Adrenal gland (tissue), 12 donors: ENCODE data around the gene VPS4B. TPM values are rescaled to one million over a fixed set of nuclear protein-coding genes. Genes with fewer than 3 reads are reported as not detected.
A peak's percentile ranks its signal among the peaks of the same experiment; 100 is the strongest.

ENCODE experiments used
- DNase-seq, 7 donors: peaks; one replicate each; pipeline ENCODE4 v3.0.0-alpha.2; 2019 to 2020
- H3K27ac ChIP-seq, 5 donors: fragments of 200-600 bp; sonication (generic) in 4 of 5; 1 replicate in 3 of 5; 2 replicates in 2 of 5; pipeline versions ENCODE4 v1.5.1 to v1.8.0; 2016 to 2020; ENCODE audit warnings: mild to moderate bottlenecking in 1 of 5
- H3K27me3 ChIP-seq: fragments of 200-600 bp; 2 replicates; pipeline ENCODE4 v1.8.0; 2021
- H3K36me3 ChIP-seq, 2 donors: fragments of 200-600 bp; replicated peaks in 1 of 2; 1 replicate in 1 of 2; 2 replicates in 1 of 2; pipeline versions ENCODE4 v1.5.1 to v1.8.0; 2018 to 2022
- H3K4me1 ChIP-seq, 2 donors: fragments of 200-600 bp; replicated peaks in 1 of 2; 1 replicate in 1 of 2; 2 replicates in 1 of 2; pipeline versions ENCODE4 v1.5.1 to v1.8.0; 2018 to 2021
- H3K4me3 ChIP-seq, 4 donors: fragments of 200-600 bp; sonication (generic) in 3 of 4; one replicate each; pipeline ENCODE4 v1.5.1; 2016 to 2018
- H3K9me3 ChIP-seq, 3 donors: fragments of 200-600 bp; sonication (generic) in 1 of 3; replicated peaks in 1 of 3; 1 replicate in 2 of 3; 2 replicates in 1 of 3; pipeline versions ENCODE4 v1.5.1 to v1.8.0; 2016 to 2021
- POLR2A ChIP-seq, 2 donors: fragments of 450-650 bp; IDR thresholded peaks; one replicate each; pipeline ENCODE4 v1.6.1; 2017; ENCODE audit warnings: antibody characterized with exemption in 2 of 2, mild to moderate bottlenecking in 2 of 2, moderate library complexity in 1 of 2
- WGBS, 4 donors: extraction: QIAGEN DNeasy Blood & Tissue Kit in 2 of 4; methylation state at CpG; one replicate each; pipeline versions ENCODE4 v1.1.5 to v1.1.7; 2013 to 2017; 5-methylcytosine and 5-hydroxymethylcytosine counted together
- intact Hi-C, 2 donors: fragments of 100-400 bp; cut with DNase I; formaldehyde crosslinking; loops; one replicate each; pipeline versions ENCODE4 v1.14.1 to v1.15.0; 2022 to 2023
- polyA plus RNA-seq, 3 donors: library from polyadenylated mRNA; stranded (reverse); fragments of 200-250 nt in 2 of 3; fragments of 350-450 nt in 1 of 3; fragmentation: Illumina TruSeq in 1 of 3; extraction: RNeasy Lipid Tissue Mini Kit (QIAGEN cat#74804) in 1 of 3; gene quantifications; one replicate each; pipeline ENCODE4 v1.2.3, GENCODE V29; 2013 to 2014
- total RNA-seq, 9 donors: library from RNA; depleted of rRNA in 4 of 9; stranded (reverse); fragments of >200 nt in 4 of 9; fragments of 120-200 nt in 1 of 9; fragmentation: NEBNext Ultra II Directional in 1 of 9; extraction: Animal tissue kit (Norgen Biotek cat#: 25700) in 1 of 9; gene quantifications; one replicate each; pipeline versions ENCODE4 v1.1.0 to v1.2.4, GENCODE V29; 2013 to 2023
- TF ChIP-seq, protein P1 (sequence below), 6 experiments: fragments of 450-650 bp in 4 of 6; fragments of 200-600 bp in 2 of 6; sonication (generic) in 1 of 6; IDR thresholded peaks; 1 replicate in 5 of 6; 2 replicates in 1 of 6; pipeline versions ENCODE4 v1.5.1 to v1.8.0; 2016 to 2021; ENCODE audit warnings: antibody characterized with exemption in 6 of 6, mild to moderate bottlenecking in 2 of 6, moderate library complexity in 1 of 6
- donor health status: healthy with polysubstance abuse.
- donor health status: Bipolar disorder and iron deficiency.
- donor health status: DM: yes; HTN: yes; CAD: no.
- donor health status: DM: no; HTN: no; CAD: no.
- donor health status: DM: no; HTN: no; CAD: no.
- donor health status: DM: yes; HTN: yes; CAD: no.

VPS4B gene
- total and polyA plus RNA-seq, 12 donors = 6.6 to 58.5 (median 36.1) TPM

DNA sequence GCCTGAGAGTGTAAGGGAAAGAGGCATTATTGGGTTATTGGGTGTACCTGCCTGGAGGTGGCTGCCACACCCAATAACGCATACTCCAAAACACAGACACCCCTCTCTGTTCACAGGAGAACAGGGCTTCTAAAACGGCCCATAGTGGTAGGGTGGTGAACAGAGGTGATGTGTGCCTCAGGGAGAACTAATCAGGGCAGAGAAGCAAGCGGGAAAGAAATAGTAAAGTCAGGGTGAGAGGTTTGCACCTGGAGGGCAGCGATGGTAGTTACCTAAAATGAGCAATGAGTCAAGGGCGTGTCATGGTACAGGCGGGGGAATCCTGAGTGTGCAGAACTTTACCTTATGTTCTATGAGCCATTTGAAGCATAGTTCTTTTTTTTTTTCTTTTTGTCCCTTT is 21.6 kb upstream of the VPS4B start:
- intact Hi-C loops = loop anchor here (5.0 to 10.0 kb wide), 2 partner anchors 309 to 427 kb away; no protein-coding TSS in a partner anchor
- Histone ChIP-seq H3K27me3 (peaks cover 3% of the 10 kb centered on the region), H3K4me3 (no peak overlapping the region), H3K36me3 (no peaks in the 10 kb centered on the region), H3K4me1 (peaks cover 0 to 3% of the 10 kb centered on the region in 2 donors), H3K9me3 (no peaks in the 10 kb centered on the region), H3K27ac (no peak overlapping the region)
- 83 to 94% (median 87%) methylated on average over 6 of the region's 6 CpGs for WGBS, 4 donors
- TF ChIP-seq, protein P1, sequence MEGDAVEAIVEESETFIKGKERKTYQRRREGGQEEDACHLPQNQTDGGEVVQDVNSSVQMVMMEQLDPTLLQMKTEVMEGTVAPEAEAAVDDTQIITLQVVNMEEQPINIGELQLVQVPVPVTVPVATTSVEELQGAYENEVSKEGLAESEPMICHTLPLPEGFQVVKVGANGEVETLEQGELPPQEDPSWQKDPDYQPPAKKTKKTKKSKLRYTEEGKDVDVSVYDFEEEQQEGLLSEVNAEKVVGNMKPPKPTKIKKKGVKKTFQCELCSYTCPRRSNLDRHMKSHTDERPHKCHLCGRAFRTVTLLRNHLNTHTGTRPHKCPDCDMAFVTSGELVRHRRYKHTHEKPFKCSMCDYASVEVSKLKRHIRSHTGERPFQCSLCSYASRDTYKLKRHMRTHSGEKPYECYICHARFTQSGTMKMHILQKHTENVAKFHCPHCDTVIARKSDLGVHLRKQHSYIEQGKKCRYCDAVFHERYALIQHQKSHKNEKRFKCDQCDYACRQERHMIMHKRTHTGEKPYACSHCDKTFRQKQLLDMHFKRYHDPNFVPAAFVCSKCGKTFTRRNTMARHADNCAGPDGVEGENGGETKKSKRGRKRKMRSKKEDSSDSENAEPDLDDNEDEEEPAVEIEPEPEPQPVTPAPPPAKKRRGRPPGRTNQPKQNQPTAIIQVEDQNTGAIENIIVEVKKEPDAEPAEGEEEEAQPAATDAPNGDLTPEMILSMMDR (IDR thresholded peaks at IDR 0.05) = no peak
- no peak for TF ChIP-seq POLR2A (IDR thresholded peaks at IDR 0.05)
- DNase-seq = no peak

DNA sequence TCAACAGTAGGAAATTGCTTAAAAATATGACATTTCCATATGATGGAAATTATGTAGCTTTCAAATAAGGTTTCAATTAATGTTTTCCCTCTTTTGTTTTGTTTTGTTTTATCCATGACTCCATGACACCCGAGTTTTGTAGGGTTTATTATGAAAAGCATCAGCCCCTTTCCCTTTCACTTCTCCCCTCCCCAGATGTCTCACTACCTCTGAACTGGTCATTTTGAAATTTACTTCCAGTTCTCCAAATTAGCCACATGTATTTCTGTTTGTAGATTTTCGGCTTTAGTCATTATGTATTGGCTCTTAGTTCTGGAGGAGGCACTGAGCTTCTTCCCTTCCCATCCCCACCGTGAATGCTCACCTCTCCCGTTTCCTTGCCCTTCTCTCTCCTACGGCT is 18.6 kb upstream of the VPS4B start:
- intact Hi-C loops = loop anchor here (5.0 to 10.0 kb wide), 2 partner anchors 306 to 424 kb away; no protein-coding TSS in a partner anchor
- no peak for DNase-seq
- Histone ChIP-seq H3K4me3 (no peak overlapping the region), H3K9me3 (no peaks in the 10 kb centered on the region), H3K4me1 (peaks cover 0 to 6% of the 10 kb centered on the region in 2 donors), H3K36me3 (no peaks in the 10 kb centered on the region), H3K27me3 (peaks cover 3% of the 10 kb centered on the region), H3K27ac (no peak overlapping the region)
- TF ChIP-seq POLR2A (IDR thresholded peaks at IDR 0.05) = no peak
- TF ChIP-seq, protein P1 (IDR thresholded peaks at IDR 0.05) = no peak
- WGBS, 4 donors = 47 to 58% (median 56%) methylated on average over 5 of the region's 5 CpGs

DNA sequence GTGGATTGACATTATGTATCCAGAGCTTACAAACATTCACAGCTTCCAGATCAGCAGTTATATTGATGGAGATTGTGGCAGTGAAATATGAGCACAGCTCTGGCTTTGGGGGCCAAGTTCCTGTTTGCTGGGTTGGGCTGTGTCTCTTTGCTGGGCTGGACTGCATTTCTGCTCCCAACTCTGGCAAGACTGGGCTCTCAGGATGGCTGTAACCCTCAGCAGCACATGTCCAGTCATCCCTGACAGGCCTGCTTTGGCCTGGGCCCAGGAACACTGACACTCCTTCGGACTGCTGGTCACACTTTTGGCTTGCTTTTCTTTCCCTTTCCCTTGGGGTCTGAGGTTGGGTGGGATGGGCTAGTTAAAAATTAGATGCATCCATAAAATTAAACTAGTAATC is 17.9 kb upstream of the VPS4B start:
- WGBS, 4 donors = 9 to 31% (median 19%) methylated on average over 1 of the region's 1 CpG
- H3K9me3 ChIP-seq = no peaks in the 10 kb centered on the region
- H3K36me3 ChIP-seq = no peaks in the 10 kb centered on the region
- intact Hi-C loops = loop anchor here (5.0 to 10.0 kb wide), 2 partner anchors 305 to 423 kb away; no protein-coding TSS in a partner anchor
- no peak overlapping the region for H3K4me3 ChIP-seq
- H3K27me3 ChIP-seq = peaks cover 3% of the 10 kb centered on the region
- no peak overlapping the region for H3K27ac ChIP-seq
- DNase-seq = peak in 1 of 7 donors; percentile 13
- peaks cover 0 to 6% of the 10 kb centered on the region in 2 donors for H3K4me1 ChIP-seq
- TF ChIP-seq, protein P1 (IDR thresholded peaks at IDR 0.05) = no peak
- TF ChIP-seq POLR2A (IDR thresholded peaks at IDR 0.05) = no peak

DNA sequence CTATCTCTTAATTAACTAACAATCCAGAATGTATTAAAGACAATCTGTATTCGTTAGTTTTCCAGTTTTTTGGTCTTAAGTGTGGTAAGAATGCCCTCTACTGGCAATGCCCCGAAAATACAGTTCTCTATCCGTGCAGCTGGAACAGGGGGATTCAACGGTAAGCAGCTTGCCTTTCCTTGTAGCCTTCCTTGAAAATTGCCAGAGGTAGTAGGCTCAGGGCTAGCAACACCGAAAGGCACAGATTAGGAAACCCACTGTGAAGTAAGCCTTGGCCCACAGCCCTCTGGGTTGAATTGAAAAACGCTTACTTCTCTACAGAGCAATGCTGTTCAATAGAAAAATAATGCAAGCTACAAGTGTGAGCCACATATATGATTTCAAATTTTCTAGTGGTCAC is 17.1 kb upstream of the VPS4B start:
- TF ChIP-seq, protein P1 (IDR thresholded peaks at IDR 0.05) = peak; percentile 66 to 88 (median 78)
- TF ChIP-seq POLR2A (IDR thresholded peaks at IDR 0.05) = no peak
- peaks cover 3% of the 10 kb centered on the region for H3K27me3 ChIP-seq
- 1 to 2% (median 2%) methylated on average over 6 of the region's 6 CpGs for WGBS, 4 donors
- H3K9me3 ChIP-seq = no peaks in the 10 kb centered on the region
- H3K4me1 ChIP-seq = peaks cover 0 to 6% of the 10 kb centered on the region in 2 donors
- DNase-seq = peak in 6 of 7 donors; percentile 31 to 69 (median 42)
- no peak overlapping the region for H3K4me3 ChIP-seq
- H3K27ac ChIP-seq = no peak overlapping the region
- H3K36me3 ChIP-seq = no peaks in the 10 kb centered on the region
- intact Hi-C loops = loop anchor here (5.0 to 10.0 kb wide), 2 partner anchors 95 to 307 kb away; no protein-coding TSS in a partner anchor
